Measurements from ENCODE around the gene MVB12B. TPM values are rescaled to one million over a fixed set of nuclear protein-coding genes. Genes with fewer than 3 reads are reported as not detected.

MVB12B gene
- total RNA-seq, 1 donor from 2014 or later, result 20.2 TPM

DNA sequence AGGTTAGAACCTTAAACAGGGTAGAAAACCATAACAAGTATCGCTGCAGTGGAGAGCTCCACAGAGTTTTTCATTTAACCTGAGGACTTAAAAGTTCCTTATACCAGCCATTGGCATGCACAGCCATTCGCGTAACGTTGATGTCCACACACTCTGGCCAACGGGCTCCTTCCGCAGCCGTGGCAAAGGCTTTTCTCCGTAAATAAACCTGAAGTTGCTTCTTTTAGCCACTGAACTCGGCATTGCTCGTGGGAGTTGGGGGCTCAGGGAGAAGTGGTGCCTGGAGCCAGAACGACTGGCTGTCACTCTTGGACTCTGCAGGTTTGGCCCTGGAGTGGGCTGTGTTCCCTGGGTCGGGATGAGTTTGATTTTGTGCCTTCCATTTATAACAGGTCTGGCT is 161.2 kb downstream of the MVB12B start:
- H3K4me1 Mint-ChIP-seq (ENCODE audit: unreplicated experiment), result no peaks in the 10 kb centered on the region
- no peaks in the 10 kb centered on the region for H3K9me3 Mint-ChIP-seq (ENCODE audit: unreplicated experiment)
- no peak overlapping the region for H3K27ac Mint-ChIP-seq (ENCODE audit: unreplicated experiment)
- no peak overlapping the region for H3K4me3 Mint-ChIP-seq (ENCODE audit: unreplicated experiment)
- peaks cover 6% of the 10 kb centered on the region for H3K36me3 Mint-ChIP-seq (ENCODE audit: unreplicated experiment)
- H3K27me3 Mint-ChIP-seq (ENCODE audit: unreplicated experiment), result no peaks in the 10 kb centered on the region
- no peak for DNase-seq (ENCODE audit: extremely low spot score, unreplicated experiment)
- TF ChIP-seq, protein P1, sequence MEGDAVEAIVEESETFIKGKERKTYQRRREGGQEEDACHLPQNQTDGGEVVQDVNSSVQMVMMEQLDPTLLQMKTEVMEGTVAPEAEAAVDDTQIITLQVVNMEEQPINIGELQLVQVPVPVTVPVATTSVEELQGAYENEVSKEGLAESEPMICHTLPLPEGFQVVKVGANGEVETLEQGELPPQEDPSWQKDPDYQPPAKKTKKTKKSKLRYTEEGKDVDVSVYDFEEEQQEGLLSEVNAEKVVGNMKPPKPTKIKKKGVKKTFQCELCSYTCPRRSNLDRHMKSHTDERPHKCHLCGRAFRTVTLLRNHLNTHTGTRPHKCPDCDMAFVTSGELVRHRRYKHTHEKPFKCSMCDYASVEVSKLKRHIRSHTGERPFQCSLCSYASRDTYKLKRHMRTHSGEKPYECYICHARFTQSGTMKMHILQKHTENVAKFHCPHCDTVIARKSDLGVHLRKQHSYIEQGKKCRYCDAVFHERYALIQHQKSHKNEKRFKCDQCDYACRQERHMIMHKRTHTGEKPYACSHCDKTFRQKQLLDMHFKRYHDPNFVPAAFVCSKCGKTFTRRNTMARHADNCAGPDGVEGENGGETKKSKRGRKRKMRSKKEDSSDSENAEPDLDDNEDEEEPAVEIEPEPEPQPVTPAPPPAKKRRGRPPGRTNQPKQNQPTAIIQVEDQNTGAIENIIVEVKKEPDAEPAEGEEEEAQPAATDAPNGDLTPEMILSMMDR (IDR thresholded peaks at IDR 0.05), result no peak

DNA sequence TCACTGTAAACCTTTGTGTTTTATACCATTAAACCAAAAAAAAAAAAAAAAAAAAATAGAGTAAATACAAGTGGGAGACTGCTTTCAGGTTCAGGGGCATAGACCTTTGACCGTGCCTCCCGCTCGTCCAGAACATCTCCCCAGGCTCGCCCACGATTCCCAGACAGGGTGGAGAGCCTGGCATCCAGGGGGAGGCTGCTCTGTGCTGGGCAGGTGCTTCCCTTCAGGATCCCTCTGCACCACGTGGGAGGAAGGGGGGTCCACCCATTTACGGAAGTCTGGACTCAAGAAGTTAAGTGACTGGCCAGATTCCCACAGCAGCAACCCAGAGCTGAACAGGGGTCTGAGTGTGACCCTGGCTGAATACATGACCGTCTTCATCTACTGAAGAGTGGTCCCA is 161.7 kb downstream of the MVB12B start:
- Mint-ChIP-seq H3K4me1 (ENCODE audit: unreplicated experiment) (no peaks in the 10 kb centered on the region), H3K27ac (ENCODE audit: unreplicated experiment) (no peak overlapping the region), H3K27me3 (ENCODE audit: unreplicated experiment) (no peaks in the 10 kb centered on the region), H3K9me3 (ENCODE audit: unreplicated experiment) (no peaks in the 10 kb centered on the region), H3K4me3 (ENCODE audit: unreplicated experiment) (no peak overlapping the region), H3K36me3 (ENCODE audit: unreplicated experiment) (peaks cover 6% of the 10 kb centered on the region)
- TF ChIP-seq, protein P1 (IDR thresholded peaks at IDR 0.05), result no peak
- DNase-seq (ENCODE audit: extremely low spot score, unreplicated experiment), result no peak

DNA sequence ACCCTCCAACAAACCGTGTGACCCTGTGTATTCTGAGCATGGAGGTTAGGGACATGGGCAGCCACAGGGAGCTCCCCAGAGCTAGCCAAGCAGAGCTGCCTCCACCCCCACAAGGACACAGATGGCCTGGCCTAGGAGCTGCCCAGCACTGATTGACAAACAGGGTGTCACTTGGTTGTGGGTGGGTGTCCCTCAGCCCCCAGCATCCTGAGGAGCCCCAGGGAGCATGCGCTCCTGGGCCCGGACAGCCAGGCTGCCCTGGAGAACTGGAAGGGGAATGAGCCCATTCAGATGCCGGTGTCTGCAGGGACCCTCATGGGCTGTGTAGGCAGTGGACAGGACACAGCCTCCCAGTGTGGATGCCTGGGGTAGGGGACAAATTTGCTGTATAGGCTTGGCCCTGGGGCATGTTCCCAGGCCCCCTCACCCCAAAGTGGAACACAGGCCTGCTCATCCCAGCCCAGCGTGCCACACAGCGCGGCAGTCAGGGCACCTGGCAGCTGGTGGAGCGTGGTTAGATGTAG is 162.3 kb downstream of the MVB12B start:
- TF ChIP-seq, protein P1 (IDR thresholded peaks at IDR 0.05), result no peak
- Mint-ChIP-seq H3K4me3 (ENCODE audit: unreplicated experiment) (no peak overlapping the region), H3K4me1 (ENCODE audit: unreplicated experiment) (no peaks in the 10 kb centered on the region), H3K36me3 (ENCODE audit: unreplicated experiment) (peaks cover 3% of the 10 kb centered on the region), H3K9me3 (ENCODE audit: unreplicated experiment) (no peaks in the 10 kb centered on the region), H3K27ac (ENCODE audit: unreplicated experiment) (no peak overlapping the region), H3K27me3 (ENCODE audit: unreplicated experiment) (no peaks in the 10 kb centered on the region)
- no peak for DNase-seq (ENCODE audit: extremely low spot score, unreplicated experiment)

DNA sequence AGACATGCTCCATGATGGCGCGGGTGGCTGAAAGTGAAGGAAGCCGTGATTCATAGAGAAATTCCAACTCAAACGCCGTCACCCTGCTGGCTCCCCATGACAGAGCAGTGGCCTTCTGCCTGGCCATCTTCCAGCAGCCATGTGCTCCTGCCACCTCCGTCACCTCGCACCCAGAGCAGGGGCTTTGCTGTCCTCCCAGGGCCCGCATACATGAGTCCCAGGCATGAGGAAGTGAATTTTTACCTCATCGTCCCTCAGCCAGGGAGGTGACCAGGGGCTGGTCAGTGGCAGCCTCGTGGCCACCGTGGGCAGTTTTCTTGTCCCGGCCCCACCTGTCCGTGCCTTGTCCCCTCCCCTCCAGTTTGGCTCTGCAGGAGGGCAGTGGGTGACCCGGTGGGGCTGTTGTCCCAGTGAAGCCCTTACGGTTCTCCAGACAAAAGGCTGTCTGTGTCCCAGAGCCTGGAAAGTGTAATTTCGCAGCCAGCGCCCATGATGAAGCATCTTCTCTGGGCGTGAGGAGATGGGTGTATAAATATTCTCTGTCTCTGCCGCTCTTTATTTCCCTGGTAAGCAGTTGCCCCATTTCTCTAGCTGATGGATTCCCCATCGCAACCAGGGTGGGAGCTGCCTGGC is 163.1 kb downstream of the MVB12B start:
- no peaks in the 10 kb centered on the region for H3K9me3 Mint-ChIP-seq (ENCODE audit: unreplicated experiment)
- H3K27ac Mint-ChIP-seq (ENCODE audit: unreplicated experiment), result no peak overlapping the region
- TF ChIP-seq, protein P1 (IDR thresholded peaks at IDR 0.05), result no peak
- no peaks in the 10 kb centered on the region for H3K4me1 Mint-ChIP-seq (ENCODE audit: unreplicated experiment)
- no peaks in the 10 kb centered on the region for H3K27me3 Mint-ChIP-seq (ENCODE audit: unreplicated experiment)
- H3K4me3 Mint-ChIP-seq (ENCODE audit: unreplicated experiment), result no peak overlapping the region
- H3K36me3 Mint-ChIP-seq (ENCODE audit: unreplicated experiment), result no peaks in the 10 kb centered on the region
- DNase-seq (ENCODE audit: extremely low spot score, unreplicated experiment), result no peak

DNA sequence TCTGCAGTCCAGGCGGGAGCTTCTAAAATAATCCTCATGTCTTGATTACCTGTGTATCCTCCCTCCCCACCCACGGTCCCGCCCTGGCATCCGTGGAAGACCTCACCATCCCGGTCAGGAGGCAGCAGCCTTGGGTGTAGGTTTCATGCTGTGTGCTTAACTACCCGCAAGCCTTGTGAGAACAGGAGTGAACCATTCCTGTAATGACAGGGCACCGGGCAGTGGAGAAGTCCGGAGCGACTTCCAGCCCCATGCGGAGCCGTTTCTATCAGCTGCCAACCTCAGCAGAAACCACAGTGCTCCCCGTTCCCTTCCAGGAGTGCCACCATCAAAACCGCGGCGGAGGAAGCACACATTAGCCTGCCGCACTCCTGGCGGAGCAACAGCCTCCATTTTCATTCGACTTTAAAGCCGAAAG is 163.6 kb downstream of the MVB12B start:
- no peaks in the 10 kb centered on the region for H3K27me3 Mint-ChIP-seq (ENCODE audit: unreplicated experiment)
- no peaks in the 10 kb centered on the region for H3K9me3 Mint-ChIP-seq (ENCODE audit: unreplicated experiment)
- no peak for DNase-seq (ENCODE audit: extremely low spot score, unreplicated experiment)
- H3K27ac Mint-ChIP-seq (ENCODE audit: unreplicated experiment), result no peak overlapping the region
- no peaks in the 10 kb centered on the region for H3K36me3 Mint-ChIP-seq (ENCODE audit: unreplicated experiment)
- no peak overlapping the region for H3K4me3 Mint-ChIP-seq (ENCODE audit: unreplicated experiment)
- H3K4me1 Mint-ChIP-seq (ENCODE audit: unreplicated experiment), result no peaks in the 10 kb centered on the region
- TF ChIP-seq, protein P1 (IDR thresholded peaks at IDR 0.05), result no peak

All from osteocyte (in vitro differentiated cells).